Measurements from ENCODE around the gene PMF1. TPM values are rescaled to one million over a fixed set of nuclear protein-coding genes. Genes with fewer than 3 reads are reported as not detected.

Gene PMF1
- total RNA-seq, 4 donors from 2014 or later, result 40.8 to 64.9 (median 53.5) TPM

DNA sequence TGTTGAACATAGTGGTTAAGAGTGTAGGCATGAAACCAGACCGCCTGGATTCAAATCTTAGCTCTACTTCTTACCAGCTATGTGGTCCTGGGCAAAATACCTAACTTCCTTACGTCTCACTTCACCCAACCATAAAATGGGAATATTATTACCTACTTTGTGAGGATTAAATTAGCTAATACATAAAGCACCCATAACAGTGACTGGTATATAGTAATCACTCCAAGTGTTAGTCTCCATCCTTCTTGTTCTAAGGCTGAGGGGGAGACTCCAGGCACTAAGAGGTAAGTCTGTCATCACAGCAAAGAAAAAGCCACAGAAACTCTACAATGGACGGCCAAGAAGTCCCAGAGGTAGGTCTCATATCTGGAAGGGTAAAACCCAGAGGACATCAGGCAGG is 67.0 kb downstream of the PMF1 start:
- peaks cover 20 to 57% (median 31%) of the 10 kb centered on the region in 3 donors for H3K36me3 ChIP-seq
- intact Hi-C loops (cut with DNase I), result no loop called here

DNA sequence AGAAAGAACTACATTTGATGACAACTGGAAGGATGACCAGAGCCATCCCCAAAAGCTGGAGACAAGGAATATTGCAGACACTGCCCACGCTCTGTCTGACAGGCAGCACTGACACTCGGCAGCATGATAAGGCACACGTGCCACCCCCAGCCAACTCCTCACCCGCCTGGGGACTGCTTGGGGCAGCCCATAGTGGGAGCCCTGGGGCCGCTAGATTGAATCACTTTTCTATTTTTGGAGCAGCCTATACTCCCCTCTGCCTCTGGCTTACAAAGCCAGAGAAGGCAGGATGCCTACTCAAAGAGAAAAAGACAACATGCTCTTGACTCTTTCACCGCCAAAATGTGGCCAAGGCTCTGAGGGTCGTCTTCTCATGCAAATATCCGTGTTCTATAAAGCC is 68.5 kb downstream of the PMF1 start:
- no peak for TF ChIP-seq CTCF (IDR thresholded peaks at IDR 0.05)
- TF ChIP-seq POLR2A (IDR thresholded peaks at IDR 0.05), result no peak
- 18 to 19% methylated on average over 7 to 8 of the region's 8 CpGs for WGBS, 2 donors
- intact Hi-C loops (cut with DNase I), result no loop called here
- Histone ChIP-seq H3K27me3 (no peaks in the 10 kb centered on the region), H3K9me3 (no peaks in the 10 kb centered on the region), H3K4me3 (peak overlapping the region; percentile 73 to 96 (median 82)), H3K27ac (peak overlapping the region; percentile 94 to 97 (median 96)), H3K36me3 (peaks cover 15 to 55% (median 24%) of the 10 kb centered on the region in 3 donors), H3K4me1 (peaks cover 23 to 54% (median 24%) of the 10 kb centered on the region in 3 donors)
- DNase-seq, result no peak

More for the DNA sequence above, 67.0 kb downstream of the PMF1 start:
- no peak for TF ChIP-seq CTCF (IDR thresholded peaks at IDR 0.05)
- no peak for TF ChIP-seq POLR2A (IDR thresholded peaks at IDR 0.05)
- Histone ChIP-seq H3K4me3 (no peak overlapping the region), H3K27ac (no peak overlapping the region), H3K4me1 (peaks cover 19 to 40% (median 21%) of the 10 kb centered on the region in 3 donors), H3K9me3 (no peaks in the 10 kb centered on the region), H3K27me3 (no peaks in the 10 kb centered on the region)
- 78 to 91% methylated on average over 3 of the region's 3 CpGs for WGBS, 2 donors
- DNase-seq, result no peak

DNA sequence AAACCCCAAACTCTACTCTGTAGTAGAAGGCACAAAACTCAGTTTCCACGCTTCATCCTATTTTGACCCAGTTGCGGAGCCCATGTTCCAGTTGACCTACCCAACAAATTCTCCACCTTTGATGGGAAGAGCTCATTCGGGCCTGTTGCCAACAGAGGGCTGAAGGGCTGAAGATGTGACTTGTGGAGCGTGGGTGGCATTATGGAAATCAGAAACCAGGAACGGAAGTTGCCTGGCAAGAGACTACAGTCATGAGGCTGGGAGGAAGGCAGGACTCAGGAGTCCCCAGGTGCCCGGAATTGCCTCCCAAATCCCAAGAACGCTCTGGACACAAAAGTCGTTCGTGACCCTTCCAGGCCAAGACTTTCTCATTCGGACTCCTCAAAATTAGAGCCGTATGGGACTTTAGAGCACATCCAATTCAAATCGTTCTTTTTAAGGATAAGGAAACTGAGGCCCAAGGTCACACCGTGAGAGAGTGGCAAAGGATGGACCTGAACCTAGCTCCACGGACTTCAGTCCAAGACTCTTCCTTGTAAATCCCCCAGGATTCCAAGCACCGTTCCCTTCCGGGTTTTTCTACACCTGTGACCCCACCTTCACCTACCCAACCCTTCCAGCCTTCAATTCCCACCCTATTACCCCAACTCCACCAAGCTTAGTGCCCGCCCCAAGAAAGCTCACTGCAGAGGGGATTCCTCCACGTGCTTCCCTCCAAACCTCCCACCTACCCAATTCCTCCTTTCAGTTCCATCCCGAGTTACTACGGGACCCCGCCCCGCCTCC is 69.1 kb downstream of the PMF1 start:
- peaks cover 13 to 55% (median 18%) of the 10 kb centered on the region in 3 donors for H3K36me3 ChIP-seq
- H3K27me3 ChIP-seq, result no peaks in the 10 kb centered on the region
- peak overlapping the region; percentile 73 to 96 (median 82) for H3K4me3 ChIP-seq
- H3K27ac ChIP-seq, result peak overlapping the region; percentile 94 to 97 (median 96)
- 8% methylated on average over 11 to 21 of the region's 22 CpGs for WGBS, 2 donors
- intact Hi-C loops (cut with DNase I), result no loop called here
- TF ChIP-seq CTCF (IDR thresholded peaks at IDR 0.05), result no peak
- TF ChIP-seq POLR2A (IDR thresholded peaks at IDR 0.05), result no peak
- peaks cover 23 to 60% (median 24%) of the 10 kb centered on the region in 3 donors for H3K4me1 ChIP-seq
- H3K9me3 ChIP-seq, result no peaks in the 10 kb centered on the region
- DNase-seq, result no peak

DNA sequence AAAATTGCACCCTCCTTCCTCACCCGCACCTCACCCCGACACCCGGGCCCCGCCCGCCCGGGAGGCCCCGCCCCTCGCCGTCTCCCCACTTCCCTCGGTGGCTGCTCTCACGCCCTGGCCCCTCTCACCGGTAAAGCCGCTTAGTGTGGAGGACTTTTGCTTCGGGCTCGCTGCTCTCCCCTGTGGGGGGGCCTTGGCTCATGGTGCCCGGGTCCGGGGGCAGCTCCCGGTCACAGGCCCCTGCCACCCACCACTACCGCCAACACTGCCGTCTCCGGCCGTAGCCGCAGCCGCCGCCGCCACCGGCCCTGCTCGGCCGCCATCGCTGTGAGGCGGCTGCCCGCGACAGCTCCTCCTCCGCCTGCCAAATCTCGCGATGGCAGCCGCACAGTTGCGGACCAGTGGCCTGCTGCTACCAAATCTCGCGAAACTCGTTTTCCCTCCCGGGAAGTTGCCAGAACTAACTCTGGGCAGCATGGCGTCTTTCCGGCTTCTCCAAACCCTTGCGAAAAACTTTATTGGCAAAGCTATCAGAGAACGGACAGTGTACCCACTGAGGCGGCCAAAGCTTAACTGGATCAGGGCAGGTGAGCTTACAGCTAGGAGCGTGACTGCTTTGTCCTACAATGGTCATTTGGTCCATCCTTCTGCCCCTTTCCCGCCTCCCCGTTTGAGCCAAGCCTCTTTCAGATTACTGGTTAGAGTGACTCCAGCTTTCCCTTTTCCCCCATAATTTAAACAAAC is 69.8 kb downstream of the PMF1 start, which contains the start of gene SMG5:
SMG5 (minus strand) TSS at position 347 of the 744 bp plus-strand sequence; CDS start at position 202, 145 bp downstream.
- intact Hi-C loops (cut with DNase I), result no loop called here
- Histone ChIP-seq H3K4me1 (peaks cover 23 to 62% (median 24%) of the 10 kb centered on the region in 3 donors), H3K27me3 (no peaks in the 10 kb centered on the region), H3K9me3 (no peaks in the 10 kb centered on the region), H3K4me3 (peak within 1 kb of the TSS; percentile 73 to 96 (median 82)), H3K36me3 (peaks cover 5 to 55% (median 13%) of the 10 kb centered on the region in 3 donors), H3K27ac (peak within 1 kb of the TSS; percentile 94 to 97 (median 96))
- peak; percentile 68 for DNase-seq
- peak in 2 of 4 donors; percentile 92 to 93 for TF ChIP-seq POLR2A (IDR thresholded peaks at IDR 0.05)
- peak in 1 of 6 experiments; percentile 22 for TF ChIP-seq CTCF (IDR thresholded peaks at IDR 0.05)
- WGBS, 2 donors, result 0% methylated on average over 19 to 28 of the region's 50 CpGs

All from esophagus squamous epithelium (tissue), 5 donors.